ENCODE results near the gene MED27.

Gene MED27

GRCh38 chr9:131835151-131835910 is 244.3 kb downstream of the MED27 start:
- no peak for DNase-seq (ENCODE audit: low read depth)

DNA sequence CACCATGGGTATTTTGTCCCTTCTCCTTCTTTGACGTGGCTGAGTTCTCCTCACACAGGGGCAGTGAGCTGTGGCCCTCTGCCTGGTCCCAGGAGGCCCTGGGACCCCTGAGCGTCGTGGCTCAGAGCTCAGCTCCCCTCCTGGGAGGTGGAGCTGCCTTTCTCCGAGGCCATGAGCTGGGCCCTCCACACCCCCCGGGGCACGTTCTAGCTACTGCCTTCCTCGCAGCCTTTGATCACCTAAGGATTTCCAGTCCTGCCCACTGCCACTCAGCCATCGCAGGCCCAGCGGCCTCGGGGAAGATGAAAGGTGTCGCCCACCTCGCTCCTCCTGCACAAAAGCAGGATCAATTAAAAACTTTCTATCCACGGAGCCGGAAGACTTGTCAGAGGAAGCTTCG is 244.9 kb downstream of the MED27 start:
- no peak for DNase-seq (ENCODE audit: low read depth)

DNA sequence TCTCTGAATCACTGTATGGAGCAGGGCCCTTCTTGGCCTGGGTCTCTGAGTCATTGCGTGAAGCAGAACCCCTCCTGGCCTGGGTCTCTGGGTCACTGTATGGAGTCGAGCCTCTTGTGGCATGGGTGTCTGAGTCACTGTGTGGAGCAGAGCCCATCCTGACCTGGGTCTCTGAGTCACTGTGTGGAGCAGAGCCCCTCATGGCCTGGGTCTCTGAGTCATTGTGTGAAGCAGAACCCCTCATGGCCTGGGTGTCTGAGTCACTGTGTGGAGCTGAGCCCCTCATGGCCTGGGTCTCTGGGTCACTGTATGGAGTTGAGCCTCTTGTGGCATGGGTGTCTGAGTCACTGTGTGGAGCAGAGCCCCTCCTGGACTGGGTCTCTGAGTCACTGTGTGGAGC is 245.8 kb downstream of the MED27 start:
- no peak for DNase-seq (ENCODE audit: low read depth)

DNA sequence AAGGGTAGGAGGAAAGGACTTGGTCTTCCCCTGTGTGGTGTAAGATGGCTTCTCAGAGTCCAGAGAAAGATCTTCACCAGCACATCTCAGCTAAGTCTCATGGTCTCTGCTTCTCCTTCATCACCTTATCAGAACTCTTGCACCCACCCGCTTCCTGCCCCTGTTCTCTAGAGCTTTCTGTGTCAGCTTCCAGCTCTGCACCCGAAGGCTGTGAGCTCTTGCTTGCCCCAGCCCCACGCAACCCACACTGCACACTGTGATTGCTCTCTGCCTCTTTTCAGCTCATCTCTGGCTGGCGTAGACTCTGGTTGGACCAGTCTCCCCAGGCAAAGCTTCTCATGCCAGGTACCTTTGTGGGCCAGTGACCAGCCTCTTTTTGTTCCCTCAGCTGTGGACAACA is 246.6 kb downstream of the MED27 start:
- no peak for DNase-seq (ENCODE audit: low read depth)

GRCh38 chr9:131831380-131832165 is 248.1 kb downstream of the MED27 start:
- DNase-seq (ENCODE audit: low read depth): no peak

GRCh38 chr9:131827821-131828369 is 251.8 kb downstream of the MED27 start:
- DNase-seq (ENCODE audit: low read depth): no peak

DNA sequence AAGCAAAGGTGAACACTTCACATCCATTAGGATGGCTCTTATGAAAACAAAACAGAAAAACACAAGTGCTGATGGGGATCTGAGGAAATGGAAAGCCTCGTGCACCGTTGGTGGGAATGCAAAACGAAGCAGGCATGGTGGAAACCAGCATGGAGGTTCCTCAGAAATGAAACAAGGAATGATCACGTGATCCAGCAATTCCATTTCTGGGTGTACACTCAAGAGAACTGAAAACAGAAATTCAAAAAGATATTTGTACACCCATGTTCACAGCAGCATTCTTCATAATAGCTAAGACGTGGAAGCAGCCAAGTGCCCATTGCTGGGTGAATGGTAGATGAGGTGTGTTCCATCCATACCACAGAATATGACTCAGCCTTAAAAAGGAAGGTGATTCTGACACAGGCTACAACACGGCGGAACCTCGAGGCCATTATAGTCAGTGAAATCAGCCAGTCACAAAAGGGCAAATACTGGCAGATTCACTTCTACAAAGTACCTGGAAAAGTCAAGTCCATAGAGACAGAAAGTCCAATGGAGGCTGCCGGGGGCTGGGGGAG is 252.6 kb downstream of the MED27 start:
- DNase-seq (ENCODE audit: low read depth): no peak

- DNase-seq (ENCODE audit: low read depth): no peak
These were observed 253.6 kb downstream of the MED27 start for GRCh38 chr9:131826053-131826452.

GRCh38 chr9:131824953-131825495 is 254.6 kb downstream of the MED27 start:
- DNase-seq (ENCODE audit: low read depth): no peak

DNA sequence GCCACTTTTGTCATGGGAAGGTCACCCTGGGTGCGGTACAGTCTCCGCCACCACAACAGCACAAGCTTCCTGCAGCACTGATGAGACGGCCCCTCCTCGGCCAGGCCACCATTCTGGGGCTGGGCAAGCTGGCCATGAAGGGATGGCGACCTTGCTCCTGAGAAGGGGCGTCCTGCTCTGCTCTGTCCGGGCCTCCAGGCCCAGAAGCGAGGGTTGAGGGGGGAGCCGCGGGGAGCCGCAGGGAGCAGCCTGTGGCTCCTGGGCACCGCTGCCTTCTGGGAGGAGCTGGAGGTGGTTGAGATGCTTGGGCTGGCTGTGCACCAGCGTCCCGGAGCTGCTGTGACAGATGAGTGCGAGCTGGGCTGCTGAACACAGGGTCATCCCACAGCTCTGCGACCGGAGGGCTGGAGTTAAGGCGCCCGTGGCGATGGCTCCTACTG is 255.5 kb downstream of the MED27 start:
- no peak for DNase-seq (ENCODE audit: low read depth)

DNA sequence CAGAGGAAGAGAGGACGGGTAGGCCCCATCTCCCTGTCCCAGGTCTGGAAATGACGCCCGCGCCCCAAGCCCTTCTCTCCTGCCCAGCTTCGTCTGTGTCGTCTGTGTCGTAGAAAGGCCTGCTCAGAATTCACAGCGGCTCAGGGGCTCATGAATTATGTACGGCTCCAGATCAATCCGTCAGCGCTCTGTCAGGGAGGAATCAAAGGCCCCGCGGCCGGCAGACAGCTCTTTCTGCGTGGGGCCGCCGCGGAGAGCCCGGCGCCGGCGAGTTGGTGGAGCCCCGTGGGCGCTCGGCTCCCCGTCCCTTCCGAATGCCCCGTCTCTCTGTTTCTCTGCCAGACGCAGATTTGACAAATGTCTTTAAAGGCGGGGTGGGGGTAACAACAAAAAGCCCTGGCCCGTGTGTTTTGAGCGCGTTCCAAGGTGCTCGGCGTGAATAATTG is 255.9 kb downstream of the MED27 start:
- DNase-seq (ENCODE audit: low read depth): no peak

GRCh38 chr9:131818089-131818488 is 261.6 kb downstream of the MED27 start:
- no peak for DNase-seq (ENCODE audit: low read depth)

- no peak for DNase-seq (ENCODE audit: low read depth)
These were observed 262.0 kb downstream of the MED27 start for GRCh38 chr9:131817627-131818026.

- DNase-seq (ENCODE audit: low read depth): no peak
These were observed 262.6 kb downstream of the MED27 start for GRCh38 chr9:131817073-131817472.

GRCh38 chr9:131815970-131816873 is 263.4 kb downstream of the MED27 start:
- DNase-seq (ENCODE audit: low read depth): no peak

GRCh38 chr9:131814707-131815106 is 265.0 kb downstream of the MED27 start:
- DNase-seq (ENCODE audit: low read depth): no peak

GRCh38 chr9:131813116-131813515 is 266.6 kb downstream of the MED27 start:
- no peak for DNase-seq (ENCODE audit: low read depth)

- no peak for DNase-seq (ENCODE audit: low read depth)
These were observed 267.4 kb downstream of the MED27 start for GRCh38 chr9:131812116-131812790.

DNA sequence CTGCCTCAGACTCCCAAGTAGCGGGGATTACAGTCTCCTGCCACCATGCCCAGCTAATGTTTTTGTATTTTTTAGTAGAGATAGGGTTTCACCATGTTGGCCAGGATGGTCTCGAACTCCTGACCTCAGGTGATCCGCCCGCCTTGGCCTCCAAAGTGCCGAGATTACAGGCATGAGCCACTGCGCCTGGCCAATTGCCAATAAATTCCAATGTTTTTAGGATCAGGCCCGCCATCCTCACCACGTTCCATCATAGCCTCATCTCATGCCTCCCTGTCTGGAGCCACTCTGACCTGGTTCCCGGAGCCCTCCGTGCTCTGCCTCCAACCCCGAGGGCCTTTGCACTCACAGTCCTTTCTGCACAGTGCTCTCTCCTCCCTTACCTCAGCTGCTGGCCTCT is 268.3 kb downstream of the MED27 start:
- DNase-seq (ENCODE audit: low read depth): no peak

DNA sequence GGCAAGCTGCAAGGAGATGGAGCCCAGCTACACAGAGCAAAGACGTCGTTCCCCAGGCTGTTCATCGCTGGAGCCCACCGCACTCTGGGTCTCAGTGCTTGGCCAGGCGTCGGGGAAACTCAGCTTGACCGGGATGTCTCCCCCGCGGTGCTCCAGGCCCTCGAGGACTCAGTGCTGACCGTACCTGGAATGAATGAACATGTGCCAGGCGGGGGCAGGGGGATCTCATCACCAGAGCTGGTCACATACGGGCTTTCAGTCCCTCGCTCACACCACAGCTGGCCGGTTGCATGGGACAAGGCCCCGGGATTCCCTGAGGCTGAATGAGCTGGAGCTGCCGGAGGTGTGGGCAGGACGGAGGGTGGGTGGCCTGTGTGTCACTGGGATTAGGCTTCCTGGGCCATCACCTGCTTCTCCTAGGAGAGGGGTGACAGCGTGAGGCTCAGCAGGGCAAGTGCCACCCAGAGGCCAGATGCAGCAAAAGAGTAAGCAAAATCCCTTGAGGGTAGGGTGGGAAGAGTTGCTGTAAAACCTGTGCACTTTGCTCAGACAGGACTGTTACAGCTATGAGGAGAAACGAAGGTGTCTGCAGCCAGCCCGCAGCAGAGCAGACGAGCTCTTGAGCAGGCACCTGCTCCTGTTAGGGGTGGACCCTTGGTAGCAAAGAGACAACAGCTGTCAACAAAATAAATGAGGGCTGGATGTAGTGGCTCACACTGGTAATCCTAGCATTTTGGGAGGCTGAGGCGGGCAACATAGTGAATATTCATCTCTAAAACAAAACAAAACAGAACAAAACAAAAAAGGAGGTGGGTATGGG is 269.1 kb downstream of the MED27 start:
- DNase-seq (ENCODE audit: low read depth): no peak
